NCI-H2107 treated with DMSO at 0.1 percent for 48 hours (cell line): ENCODE data around the gene ANKRD61.
"Not testable (repeated sequence)": the region's sequence is repeated elsewhere in the genome, so short reads cannot be mapped to it uniquely, and the experiment has no call there.

Source experiments
- DNase-seq: peaks from one replicate; lab custom pipeline; 2025; ENCODE audit not compliant: unreplicated experiment; lab: John Stamatoyannopoulos, UW

The ANKRD61 gene

DNA sequence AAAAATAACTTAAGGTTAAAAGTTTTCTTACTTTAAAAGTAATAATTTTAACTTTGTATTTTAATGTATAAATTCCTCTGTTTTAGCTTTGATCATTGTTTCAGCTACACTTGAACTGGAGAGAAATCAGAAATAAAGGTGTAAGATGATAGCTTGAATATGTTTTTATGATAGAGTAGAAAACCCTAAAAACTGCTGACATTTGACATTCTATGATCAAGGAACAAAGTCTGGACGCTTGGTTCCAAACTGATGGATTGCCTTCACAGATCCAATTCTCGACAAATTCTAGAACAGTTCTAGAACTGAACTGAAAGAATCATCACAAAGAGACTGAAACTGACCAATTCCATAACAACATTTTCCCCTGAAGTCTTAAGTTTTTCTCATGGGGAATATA lies at the start of gene ANKRD61:
Gene ANKRD61 (plus strand): TSS at position 389 of the 400 bp plus-strand sequence. CDS start 0 bp downstream, at position 389.
- DNase-seq: no peak

DNA sequence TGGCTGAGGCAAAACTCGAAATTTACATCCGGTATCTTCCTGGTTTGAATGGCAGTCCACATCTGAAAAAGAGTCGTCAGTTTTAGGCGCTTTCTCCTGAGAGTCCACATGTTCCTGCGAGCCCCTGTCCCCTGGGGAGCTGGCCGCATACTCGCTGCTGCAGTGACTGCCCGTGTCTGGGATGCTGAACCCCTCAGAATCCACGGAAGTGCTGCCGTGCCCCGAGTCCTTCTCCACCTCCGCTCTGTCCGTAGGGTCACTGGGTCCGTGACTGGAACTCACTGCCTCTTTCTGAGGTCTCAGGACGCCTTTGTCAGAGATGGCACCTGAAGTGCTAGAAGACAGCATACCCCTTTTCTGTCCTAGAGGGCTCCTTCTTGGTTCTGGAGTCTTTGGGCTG lies 44.1 kb upstream of the ANKRD61 start:
- not testable (repeated sequence) for DNase-seq

DNA sequence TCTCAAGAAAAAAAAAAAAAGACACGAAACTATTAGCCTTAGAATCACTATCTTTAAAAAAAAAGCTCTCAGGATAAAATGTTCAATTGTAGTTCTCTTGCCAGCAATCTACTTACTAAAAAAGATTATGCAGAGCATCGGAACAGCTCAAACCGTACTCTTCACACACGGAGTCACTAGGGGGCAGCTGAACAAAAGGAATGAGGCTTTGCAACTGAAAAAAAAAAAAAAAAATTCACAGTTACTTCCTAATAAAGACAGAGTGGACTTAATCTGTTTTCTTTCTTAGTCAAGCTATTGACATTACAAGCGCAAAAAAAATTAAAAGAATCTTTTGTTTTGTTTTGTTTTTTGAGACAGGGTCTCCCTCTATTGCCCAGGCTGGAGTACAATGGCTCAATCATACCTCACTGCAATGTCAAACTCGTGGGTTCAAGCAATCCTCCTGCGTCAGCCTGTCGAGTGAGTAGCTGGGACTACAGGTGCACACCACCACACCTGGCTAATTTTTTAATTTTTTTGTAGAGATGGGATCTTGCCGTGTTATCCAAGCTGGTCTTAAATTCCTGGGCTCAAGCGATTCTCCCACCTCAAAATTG lies 33.9 kb upstream of the ANKRD61 start:
- DNase-seq: peak; percentile 60

DNA sequence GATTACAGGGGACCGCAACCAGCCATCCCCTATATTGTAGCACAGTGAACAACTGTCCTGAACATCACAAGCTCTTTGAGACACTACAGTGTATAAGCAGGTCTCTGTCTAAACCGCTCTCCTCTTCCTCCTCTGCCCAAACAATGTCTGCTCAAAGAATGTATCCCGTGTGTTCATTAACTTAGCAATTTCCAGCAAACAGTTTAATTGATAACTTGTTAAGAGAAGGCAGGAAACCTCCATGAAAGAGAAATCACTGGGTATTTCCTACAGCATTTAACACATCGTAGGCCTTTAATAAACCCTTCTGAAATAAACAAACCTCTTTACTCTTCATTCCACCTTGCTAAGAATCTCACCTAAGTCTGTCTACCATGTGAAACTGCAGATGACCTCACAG lies 23.8 kb upstream of the ANKRD61 start:
- no peak for DNase-seq

DNA sequence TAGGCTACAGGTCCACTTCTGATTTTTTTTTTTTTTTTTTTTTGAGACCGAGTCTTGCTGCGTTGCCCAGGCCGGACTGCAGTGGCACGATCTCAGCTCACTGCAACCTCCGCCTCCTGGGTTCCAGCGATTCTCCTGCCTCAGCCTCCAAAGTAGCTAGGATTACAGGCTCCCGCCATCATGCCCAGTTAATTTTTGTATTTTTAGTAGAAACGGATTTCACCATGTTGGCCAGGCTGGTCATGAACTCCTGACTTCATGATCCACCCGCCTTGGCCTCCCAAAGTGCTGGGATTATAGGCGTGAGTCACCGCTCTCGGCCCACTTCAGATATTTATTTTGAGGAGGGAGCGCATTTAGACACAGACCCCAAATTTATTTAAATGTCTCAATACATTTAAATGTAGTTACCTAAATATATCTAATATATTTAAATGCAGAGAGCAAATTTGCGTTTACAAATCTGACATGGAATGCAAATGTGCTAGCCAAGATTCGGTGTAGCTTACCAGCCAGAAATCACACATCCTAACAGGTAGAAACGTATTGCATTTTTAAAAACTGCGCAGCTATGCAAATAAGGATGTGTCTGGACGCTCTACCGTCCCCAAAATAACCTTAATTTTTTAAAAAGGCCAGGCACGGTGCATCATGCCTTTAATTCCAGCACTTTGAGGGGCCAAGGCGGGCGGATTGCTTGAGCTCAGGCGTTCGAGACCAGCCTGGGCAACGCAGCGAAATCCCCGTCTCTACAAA lies 23.2 kb upstream of the ANKRD61 start:
- not testable (repeated sequence) for DNase-seq

DNA sequence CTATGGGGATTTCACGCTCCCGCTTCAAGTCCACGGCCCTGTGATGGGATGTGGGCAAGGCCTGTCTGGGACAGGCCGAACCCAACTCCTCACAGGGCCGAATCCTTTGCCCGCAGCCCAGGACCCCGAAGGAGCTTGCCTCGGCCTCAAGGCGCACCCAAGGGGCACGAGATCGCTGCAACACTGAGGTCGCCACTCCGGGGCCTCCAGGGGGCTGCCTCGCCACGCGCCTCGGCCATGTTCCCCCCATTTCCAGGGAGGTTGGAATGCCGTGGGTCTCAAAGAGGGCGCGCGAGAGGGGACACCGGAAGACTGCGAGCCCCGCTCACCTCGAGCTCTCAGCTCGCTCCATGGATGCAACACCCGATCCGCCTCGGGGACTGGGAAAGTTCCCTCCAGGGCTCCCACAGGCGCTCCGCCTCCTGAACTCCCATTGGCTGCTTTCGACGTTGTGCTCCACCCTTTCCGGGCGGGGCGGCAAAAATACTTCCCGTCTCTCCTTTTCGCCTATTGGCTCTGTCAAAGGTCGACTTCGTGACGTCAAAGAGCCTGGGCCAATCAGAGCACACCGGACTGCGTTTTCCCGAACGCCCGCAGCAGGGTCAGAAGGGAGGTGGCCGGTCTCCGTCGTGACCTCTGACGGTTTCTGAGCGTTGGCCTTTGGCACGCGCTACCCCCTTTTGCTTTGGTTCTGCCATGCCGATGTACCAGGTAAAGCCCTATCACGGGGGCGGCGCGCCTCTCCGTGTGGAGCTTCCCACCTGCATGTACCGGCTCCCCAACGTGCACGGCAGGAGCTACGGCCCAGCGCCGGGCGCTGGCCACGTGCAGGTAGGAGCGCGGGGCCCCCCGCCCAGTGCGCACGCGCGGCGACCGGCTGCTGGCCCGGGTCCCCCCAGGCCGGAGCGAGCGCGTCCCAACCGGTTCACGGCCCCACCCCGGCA lies 22.2 kb upstream of the ANKRD61 start, which contains the start of the genes AIMP2 and PMS2:
Gene AIMP2 (plus strand): TSS at position 605 of the 944 bp plus-strand sequence. CDS start 92 bp downstream, at position 697.
Gene PMS2 (minus strand): TSS at position 382 of the 944 bp plus-strand sequence. CDS start 30 bp downstream, at position 352.
- DNase-seq: peak; percentile 98

DNA sequence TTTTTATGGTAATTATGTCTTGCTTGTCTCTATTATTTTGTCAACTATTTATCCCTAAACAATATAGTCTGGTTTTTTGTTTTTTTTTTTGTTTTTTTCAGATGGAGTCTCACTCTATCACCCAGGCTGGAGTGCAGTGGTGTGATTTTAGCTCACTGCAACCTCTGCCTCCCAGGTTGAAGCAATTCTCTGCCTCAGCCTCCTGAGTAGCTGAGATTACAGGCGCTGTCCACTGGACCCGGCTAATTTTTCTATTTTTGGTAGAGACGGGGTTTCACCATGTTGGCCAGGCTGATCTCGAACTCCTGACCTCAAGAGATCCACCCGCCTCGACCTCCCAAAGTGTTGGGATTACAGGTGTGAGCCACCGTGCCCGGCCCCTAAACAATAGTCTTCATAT lies 20.8 kb upstream of the ANKRD61 start:
- not testable (repeated sequence) for DNase-seq

DNA sequence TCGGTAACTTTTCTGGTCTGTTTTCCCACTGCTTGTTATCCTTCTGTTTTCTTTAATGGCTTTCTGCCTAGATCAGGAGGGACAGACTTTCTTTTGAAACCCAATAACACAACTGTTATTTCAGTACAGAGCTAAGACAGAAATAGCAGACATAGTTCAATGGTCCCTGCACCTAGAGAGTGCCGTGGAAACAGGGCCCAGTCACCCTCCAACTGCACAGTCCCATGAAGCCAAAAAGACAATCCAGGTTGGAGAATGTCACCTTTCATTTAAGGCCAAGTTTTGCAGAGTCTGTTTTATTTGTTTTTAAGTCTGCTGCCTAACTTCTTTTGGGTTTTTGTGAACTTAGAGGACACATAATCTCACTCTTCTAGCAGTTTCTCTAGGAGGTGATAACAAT lies 19.6 kb upstream of the ANKRD61 start:
- no peak for DNase-seq

DNA sequence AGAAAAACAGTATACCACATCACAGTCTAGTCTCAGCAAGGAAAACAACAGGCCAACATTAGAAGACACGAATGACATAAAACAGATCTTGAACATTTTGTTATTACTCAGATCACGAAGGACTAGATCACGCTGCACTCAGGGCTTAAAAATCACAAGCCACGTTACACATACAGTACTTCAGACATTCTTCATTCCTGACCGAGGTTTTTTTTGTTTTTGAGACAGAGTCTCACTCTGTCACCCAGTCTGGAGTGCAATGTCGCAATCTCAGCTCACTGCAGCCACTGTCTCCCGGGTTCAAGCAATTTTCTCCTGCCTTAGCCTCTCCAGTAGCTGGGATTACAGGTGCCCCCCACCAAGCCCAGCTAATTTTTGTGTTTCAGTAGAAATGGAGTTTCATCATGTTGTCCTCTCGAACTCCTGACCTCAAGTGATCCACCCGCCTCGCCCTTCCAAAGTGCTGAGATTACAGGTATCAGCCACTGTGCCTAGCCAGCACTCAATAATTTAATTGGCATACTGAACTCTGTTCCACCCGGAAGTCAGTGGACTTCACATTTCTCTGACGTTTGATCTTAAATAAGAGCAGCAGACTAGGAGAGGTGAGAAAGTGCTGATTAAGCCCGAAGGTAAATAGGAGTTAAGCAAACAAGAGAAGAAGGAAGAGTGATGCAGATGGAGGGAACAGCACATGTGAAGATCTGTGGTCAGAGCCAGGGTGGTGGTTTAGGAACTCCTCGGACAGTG lies 18.6 kb upstream of the ANKRD61 start:
- DNase-seq: no peak

DNA sequence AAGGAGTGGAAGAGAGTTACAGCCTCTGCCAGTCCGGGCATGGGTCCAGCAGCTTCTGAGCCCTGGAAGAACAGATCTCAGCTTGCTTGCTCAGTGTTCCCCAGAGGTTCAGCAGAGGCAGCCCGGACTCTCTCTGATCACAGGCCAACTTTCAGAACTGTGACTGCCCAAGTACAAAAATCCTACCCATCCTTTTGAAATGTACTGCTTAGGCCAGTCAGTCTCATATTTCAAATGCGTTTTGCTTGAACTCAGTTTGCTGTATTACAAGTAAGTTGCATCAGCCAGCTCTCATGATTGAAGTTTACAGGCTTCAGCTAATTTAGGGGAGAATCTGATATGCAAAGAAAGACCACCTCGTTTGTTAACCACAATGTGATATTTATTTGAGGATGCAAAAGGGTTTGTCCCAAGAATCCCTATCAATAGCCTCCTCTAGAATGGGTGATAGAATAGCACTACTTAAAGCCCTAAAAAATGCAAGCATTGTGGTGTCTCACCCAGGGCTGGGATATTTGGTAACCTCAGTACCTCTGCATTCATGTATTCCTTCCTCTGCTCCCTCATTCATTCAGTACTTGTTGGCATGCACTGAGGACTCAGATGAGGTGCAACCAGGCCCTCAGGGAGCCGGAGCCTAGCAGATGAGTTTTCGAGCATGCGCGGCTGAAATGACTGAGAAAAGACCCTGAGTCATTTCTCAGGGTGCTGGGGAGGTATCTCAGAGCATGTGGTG lies 15.1 kb upstream of the ANKRD61 start:
- peak; percentile 96 for DNase-seq

DNA sequence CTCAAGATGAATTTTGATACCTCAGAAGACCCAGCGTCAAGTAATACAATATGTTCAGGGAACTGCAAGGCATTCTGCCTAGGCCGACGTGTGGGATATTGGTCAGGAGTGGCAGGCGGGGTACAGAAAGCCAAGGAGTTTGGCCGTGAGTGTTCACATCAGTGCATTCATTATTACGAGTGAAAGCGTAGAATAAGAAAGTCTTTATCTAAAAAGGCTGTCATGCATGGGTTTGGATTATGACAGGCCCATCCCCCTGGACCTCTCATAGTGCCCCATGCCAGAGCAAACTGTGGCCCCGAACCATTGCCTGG lies 14.6 kb upstream of the ANKRD61 start:
- DNase-seq: no peak

DNA sequence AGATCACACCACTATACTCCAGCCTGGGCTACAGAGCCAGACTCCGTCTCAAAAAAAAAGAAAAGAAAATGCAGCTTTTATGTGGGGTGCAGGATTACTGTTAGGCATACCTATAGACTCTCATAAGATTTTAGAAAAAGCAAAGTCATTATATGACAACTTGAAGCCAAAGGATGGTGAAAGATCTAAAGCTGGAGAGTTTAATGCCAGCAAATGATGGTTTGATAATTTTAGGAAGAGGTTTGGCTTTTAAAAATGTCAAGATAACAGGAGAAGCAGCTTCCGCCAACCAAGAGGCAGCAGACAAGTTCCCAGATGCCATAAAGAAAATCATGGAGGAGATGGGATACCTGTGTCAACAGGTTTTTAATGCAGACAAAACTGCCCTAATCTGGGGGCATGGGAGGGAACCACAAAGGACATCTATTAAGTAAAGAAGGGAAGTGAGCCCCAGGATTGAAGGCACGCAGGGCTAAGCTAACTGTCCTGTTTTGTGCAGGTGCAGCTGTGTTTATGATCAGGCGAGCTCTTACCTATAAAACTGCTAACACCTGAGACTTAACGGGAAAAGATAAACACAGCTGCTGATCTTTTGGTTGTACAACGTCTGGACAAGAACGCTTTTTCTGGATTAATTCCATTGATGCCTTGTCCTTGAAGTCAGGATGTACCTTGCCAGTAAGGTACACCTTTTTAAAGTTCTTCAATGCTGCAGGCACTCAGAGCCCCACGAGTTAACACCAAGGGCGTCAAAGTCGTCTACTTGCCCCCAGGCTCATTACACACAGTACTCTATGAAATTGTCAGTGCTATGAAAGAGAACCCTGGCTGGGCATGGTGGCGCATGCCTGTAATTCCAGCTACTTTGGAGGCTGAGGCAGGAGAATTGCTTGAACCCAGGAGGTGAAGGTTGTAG lies 10.5 kb upstream of the ANKRD61 start:
- peak; percentile 89 for DNase-seq

DNA sequence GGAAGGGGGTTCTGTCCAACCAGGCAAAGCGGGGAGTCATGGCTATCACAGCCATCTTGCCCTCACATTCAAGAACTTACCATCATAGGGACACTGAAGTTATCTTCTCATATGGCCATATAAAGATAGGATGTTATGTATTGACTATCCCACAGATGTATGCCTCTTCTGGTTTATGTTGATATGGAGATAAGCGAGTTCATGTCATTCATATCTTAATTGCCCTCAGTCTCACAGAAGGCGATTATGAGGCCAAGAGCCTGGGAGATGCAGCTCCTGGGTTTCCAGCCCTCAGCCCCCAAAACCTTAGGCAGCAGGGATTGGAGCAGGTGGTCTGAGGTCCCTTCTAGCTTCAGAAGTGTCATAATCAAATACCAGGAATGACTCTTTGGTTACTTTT lies 8.5 kb upstream of the ANKRD61 start:
- DNase-seq: no peak

DNA sequence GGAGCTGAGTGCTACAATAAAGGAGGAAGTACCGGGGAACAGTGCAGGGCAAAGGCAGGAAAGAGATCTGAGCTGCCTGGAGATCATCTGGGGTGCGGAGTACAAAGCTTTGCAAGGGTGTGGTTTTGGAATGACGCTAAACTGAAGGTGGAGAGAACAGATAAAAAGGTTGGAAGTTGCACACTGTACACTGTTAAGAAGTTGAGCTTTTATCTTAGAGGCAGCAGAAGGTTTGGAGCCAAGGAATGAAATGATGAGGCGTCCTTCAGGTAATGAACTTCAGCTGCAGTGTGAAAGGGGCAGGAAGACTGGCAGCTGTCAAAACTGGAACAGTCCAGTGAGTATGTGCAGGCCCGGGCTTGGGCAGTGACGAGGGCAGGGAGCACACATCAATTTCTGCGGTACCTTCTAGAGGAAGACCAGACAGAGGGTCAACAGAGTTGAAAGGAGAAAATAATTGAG lies 7.2 kb upstream of the ANKRD61 start:
- no peak for DNase-seq

DNA sequence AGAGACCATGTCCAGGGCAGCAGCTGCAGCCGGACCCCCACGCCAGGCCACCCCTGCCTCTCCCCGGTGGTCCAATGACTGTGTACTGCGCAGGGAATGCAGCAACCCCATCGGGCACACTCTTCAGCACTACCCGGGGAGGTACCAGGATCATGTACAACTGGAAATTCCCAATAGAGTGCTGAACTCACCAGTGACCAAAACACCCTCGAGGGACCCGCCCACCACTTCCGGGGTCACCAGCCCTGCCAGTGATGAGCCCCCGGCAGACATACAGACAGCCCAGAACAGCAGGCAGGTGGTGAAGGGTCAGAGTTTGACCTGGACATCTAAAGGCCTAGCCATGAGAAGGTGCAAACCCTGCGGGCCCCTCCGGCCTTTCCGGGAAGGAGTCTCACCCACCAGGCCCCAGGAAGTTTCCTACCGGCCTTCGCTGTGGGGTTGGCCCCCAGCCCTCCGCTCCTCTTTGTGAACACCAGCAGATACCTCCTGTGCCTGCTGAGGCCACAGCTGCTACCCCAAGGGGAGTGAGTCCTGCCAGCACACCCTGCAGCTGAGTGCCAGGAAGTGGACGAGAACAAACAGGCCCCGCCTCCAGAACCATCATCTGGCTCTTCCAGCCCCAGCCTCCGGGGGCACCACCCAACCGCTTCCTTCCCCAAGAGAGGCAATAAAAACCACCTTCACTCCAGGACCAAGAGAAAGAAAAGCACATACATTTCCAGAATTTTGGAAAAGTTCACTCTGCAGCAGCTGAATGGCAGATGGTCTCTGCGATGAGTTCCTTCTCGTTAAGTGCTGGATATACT lies 5.0 kb upstream of the ANKRD61 start:
- peak; percentile 18 for DNase-seq

DNA sequence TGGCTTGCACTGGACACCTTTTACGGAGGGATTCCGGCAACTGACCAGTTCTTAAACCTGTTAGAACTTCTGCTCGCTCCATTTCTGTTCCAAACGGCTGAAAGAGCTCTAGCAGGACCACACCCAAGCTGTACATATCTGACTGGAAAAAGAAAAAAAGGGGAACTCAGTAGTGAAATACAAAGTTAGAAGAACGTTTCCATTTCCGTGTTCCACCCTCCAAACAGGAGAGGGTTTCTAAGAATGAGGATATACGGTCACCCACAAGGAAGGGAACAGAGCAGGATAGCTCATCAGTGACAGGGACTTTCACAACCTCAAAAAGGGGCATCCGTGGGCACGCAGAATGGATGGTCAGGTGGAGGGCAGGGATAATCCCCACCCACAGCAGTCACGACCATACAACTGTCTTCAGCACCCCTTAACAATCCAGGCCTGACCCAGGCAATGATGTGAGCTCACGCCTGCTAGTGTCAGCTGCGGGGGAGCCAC lies 4.3 kb upstream of the ANKRD61 start:
- DNase-seq: no peak

DNA sequence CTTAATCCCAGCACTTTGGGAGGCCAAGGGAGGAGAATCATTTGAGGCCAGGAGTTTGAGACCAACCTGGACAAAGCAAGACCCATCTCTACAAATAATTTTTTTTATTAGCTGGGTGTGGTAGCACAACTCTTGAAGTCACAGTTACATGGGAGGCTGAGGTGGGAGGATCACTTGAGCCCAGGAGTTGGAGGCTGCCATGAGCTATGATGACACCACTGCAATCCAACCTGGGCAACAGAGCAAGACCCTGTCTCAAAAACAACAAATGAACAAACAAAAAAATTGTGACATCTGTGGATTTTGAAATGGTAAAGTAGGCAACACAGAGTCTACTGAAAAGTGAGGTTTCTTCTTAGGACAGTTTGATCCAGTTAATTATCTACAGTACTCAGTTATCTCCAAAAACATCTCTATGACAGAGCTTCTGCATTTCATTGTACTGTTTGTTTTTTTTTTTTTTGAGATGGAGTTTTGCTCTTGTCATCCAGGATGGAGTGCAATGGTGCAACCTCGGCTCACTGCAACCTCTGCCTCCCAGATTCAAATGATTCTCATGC lies 3.3 kb upstream of the ANKRD61 start:
- DNase-seq: no peak

DNA sequence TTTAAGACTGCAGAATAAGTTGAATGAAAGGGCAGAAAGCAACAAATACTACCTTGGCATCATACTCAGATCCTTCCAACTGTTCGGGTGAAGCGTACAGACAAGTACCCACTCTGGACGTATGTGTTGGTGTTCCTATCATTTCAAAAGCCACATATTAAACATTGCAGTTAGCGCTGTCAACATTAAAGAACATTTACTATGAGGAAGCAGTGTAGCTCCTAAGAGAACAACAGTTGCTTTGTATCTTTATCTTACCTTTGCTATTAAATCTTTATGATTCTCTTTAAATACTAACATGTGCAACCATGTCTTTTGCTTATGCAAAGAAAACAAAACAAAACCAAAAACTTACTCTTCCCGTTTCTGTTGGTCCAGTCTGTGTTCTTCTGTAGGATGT lies 2.6 kb upstream of the ANKRD61 start:
- no peak for DNase-seq
